IMR-90 (cell line): ENCODE measurements around the gene KIF18A. TPM values are rescaled to one million over a fixed set of nuclear protein-coding genes. Genes with fewer than 3 reads are reported as not detected.

Experiments used
- ATAC-seq: fragments of 200-7000 bp; cut with Tn5 transposase; 2 replicates; pipeline ENCODE4 v1.9.1; 2020; ENCODE audit warnings: low read depth, mild to moderate bottlenecking, moderate library complexity
- BruUV-seq: library from RNA; stranded (reverse); fragments of 400-500 nt; replicated peaks from 2 replicates; lab custom pipeline; 2021; lab: Mats Ljungman, UMichigan
- CTCF ChIA-PET: fragments of 300-600 bp; formaldehyde crosslinking; extraction: SDS; loops from one replicate; lab custom pipeline; 2021; ENCODE audit warnings: antibody characterized with exemption; lab: Yijun Ruan, JAX
- POLR2A ChIA-PET: fragments of 300-600 bp; sonication (Branson Sonifier 250); formaldehyde crosslinking; loops from one replicate; lab custom pipeline; 2022; ENCODE audit warnings: antibody characterized with exemption; ENCODE audit not compliant: unreplicated experiment; lab: Charles Lee
- DNase-seq: peaks from one replicate; pipeline ENCODE4 v3.0.0; 2013
- H2AFZ ChIP-seq: replicated peaks from 2 replicates; pipeline ENCODE3; 2013; ENCODE audit warnings: low read length, mild to moderate bottlenecking; ENCODE audit not compliant: poor library complexity
- H2AK5ac ChIP-seq: 2 replicates; pipeline ENCODE4 v1.6.1; 2013; ENCODE audit warnings: low read depth, low read length, inconsistent platforms
- H2AK9ac ChIP-seq: replicated peaks from 2 replicates; pipeline ENCODE3; 2013; ENCODE audit warnings: mild to moderate bottlenecking, low read depth, low read length, moderate library complexity; ENCODE audit not compliant: poor library complexity
- H2BK120ac ChIP-seq: 2 replicates; pipeline ENCODE4 v1.6.1; 2013; ENCODE audit warnings: low read depth, low read length, inconsistent platforms
- H2BK15ac ChIP-seq: 3 replicates; pipeline ENCODE4 v1.6.1; 2013; ENCODE audit warnings: low read depth, low read length, inconsistent platforms
- H2BK20ac ChIP-seq: 2 replicates; pipeline ENCODE4 v1.6.1; 2013; ENCODE audit warnings: low read depth, mild to moderate bottlenecking, inconsistent platforms, low read length, moderate library complexity
- H2BK5ac ChIP-seq: 2 replicates; pipeline ENCODE4 v1.6.1; 2013; ENCODE audit warnings: mild to moderate bottlenecking, low read depth, low read length, inconsistent platforms; ENCODE audit not compliant: poor library complexity, severe bottlenecking
- H3K14ac ChIP-seq: replicated peaks from 2 replicates; pipeline ENCODE4 v1.6.1; 2013; ENCODE audit warnings: low read depth, low read length, inconsistent platforms
- H3K18ac ChIP-seq: 2 replicates; pipeline ENCODE4 v1.6.1; 2013; ENCODE audit warnings: low read depth, low read length, control low read depth
- H3K23ac ChIP-seq: 2 replicates; pipeline ENCODE4 v1.6.1; 2013; ENCODE audit warnings: low read depth, low read length, inconsistent platforms
- H3K27ac ChIP-seq: 2 replicates; pipeline ENCODE4 v1.5.1; 2013; ENCODE audit warnings: mild to moderate bottlenecking, control low read depth, low read length; ENCODE audit not compliant: insufficient read depth
- H3K27me3 ChIP-seq: 2 replicates; pipeline ENCODE4 v1.6.1; 2013; ENCODE audit warnings: low read length; ENCODE audit not compliant: control insufficient read depth, insufficient read depth
- H3K36me3 ChIP-seq: 2 replicates; pipeline ENCODE4 v1.6.1; 2013; ENCODE audit warnings: low read length, mixed read lengths; ENCODE audit not compliant: control insufficient read depth, insufficient read depth
- H3K4ac ChIP-seq: 2 replicates; pipeline ENCODE4 v1.6.1; 2013; ENCODE audit warnings: low read depth, low read length, inconsistent platforms
- H3K4me1 ChIP-seq: 2 replicates; pipeline ENCODE4 v1.6.1; 2013; ENCODE audit warnings: low read length, mixed read lengths; ENCODE audit not compliant: control insufficient read depth, insufficient read depth
- H3K4me2 ChIP-seq: 2 replicates; pipeline ENCODE4 v1.6.1; 2013; ENCODE audit warnings: low read depth, mild to moderate bottlenecking, control low read depth, low read length, moderate library complexity
- H3K4me3 ChIP-seq: 2 replicates; pipeline ENCODE4 v1.5.1; 2013; ENCODE audit warnings: low read depth, mild to moderate bottlenecking, control low read depth, low read length, moderate library complexity; ENCODE audit not compliant: insufficient read depth
- H3K56ac ChIP-seq: 2 replicates; pipeline ENCODE4 v1.6.1; 2013; ENCODE audit warnings: low read length, inconsistent platforms; ENCODE audit not compliant: insufficient read depth; ENCODE audit errors: extremely low read depth
- H3K79me1 ChIP-seq, 2 experiments: 2 replicates each; pipeline ENCODE4 v1.6.1; 2013; ENCODE audit warnings: low read length in 2 of 2, inconsistent platforms in 1 of 2, low read depth in 1 of 2
- H3K9ac ChIP-seq: 2 replicates; pipeline ENCODE4 v1.6.1; 2013; ENCODE audit warnings: low read depth, low read length, control low read depth
- H3K9me1 ChIP-seq: 2 replicates; pipeline ENCODE4 v1.6.1; 2013; ENCODE audit warnings: low read length, inconsistent platforms; ENCODE audit not compliant: insufficient read depth
- H3K9me3 ChIP-seq: 2 replicates; pipeline ENCODE4 v1.6.1; 2013; ENCODE audit warnings: low read length; ENCODE audit not compliant: control insufficient read depth, insufficient read depth
- H4K20me1 ChIP-seq: 2 replicates; pipeline ENCODE4 v1.6.1; 2013; ENCODE audit warnings: low read length, inconsistent platforms; ENCODE audit not compliant: insufficient read depth
- H4K5ac ChIP-seq: 2 replicates; pipeline ENCODE4 v1.6.1; 2013; ENCODE audit warnings: mild to moderate bottlenecking, low read depth, low read length, control low read depth
- H4K8ac ChIP-seq, 2 experiments: 2 replicates each; pipeline ENCODE4 v1.6.1; 2013; ENCODE audit warnings: low read depth in 2 of 2, low read length in 2 of 2, control low read depth in 1 of 2, inconsistent platforms in 1 of 2
- H4K91ac ChIP-seq: 2 replicates; pipeline ENCODE4 v1.6.1; 2013; ENCODE audit warnings: low read depth, low read length, inconsistent platforms; ENCODE audit not compliant: insufficient read depth
- CEBPB ChIP-seq: IDR thresholded peaks from 2 replicates; pipeline ENCODE4 v1.6.1; 2012; ENCODE audit warnings: low read depth, low read length, improper control_type of control experiment
- RCOR1 ChIP-seq: IDR thresholded peaks from 2 replicates; pipeline ENCODE4 v1.6.1; 2012; ENCODE audit warnings: mild to moderate bottlenecking, low read length, improper control_type of control experiment; ENCODE audit not compliant: insufficient replicate concordance
- WGBS, 2 experiments: methylation state at CpG; one replicate each; pipeline versions ENCODE4 v1.1.5 to v1.1.7; 2013; ENCODE audit warnings: missing lambda C conversion rate in 2 of 2; ENCODE audit not compliant: insufficient read length in 1 of 2; ENCODE audit errors: extremely low coverage in 2 of 2; 5-methylcytosine and 5-hydroxymethylcytosine counted together
- dilution Hi-C: fragments of 300-500 bp; cut with HindIII; formaldehyde crosslinking; loops from one replicate; pipeline ENCODE4 v1.14.3; 2018; ENCODE audit warnings: low sequenced_read_pairs; ENCODE audit not compliant: unreplicated experiment
- in situ Hi-C: fragments of 300-500 bp; cut with MboI; formaldehyde crosslinking; loops from 3 replicates; pipeline ENCODE4 v1.14.3; 2019; ENCODE audit warnings: low sequenced_read_pairs, inconsistent platforms, mixed read lengths
- intact Hi-C: fragments of 100-400 bp; cut with micrococcal nuclease; formaldehyde crosslinking; loops from 2 replicates; pipeline ENCODE4 v1.10.0; 2022
- polyA plus RNA-seq, 3 experiments: library from polyadenylated mRNA; depleted of rRNA; stranded (reverse); fragments of >200 nt; gene quantifications; 2 replicates each; pipeline ENCODE4 v1.2.3, GENCODE V29; 2012; ENCODE audit warnings: low replicate concordance in 1 of 3
- total RNA-seq: library from RNA; depleted of rRNA; stranded (reverse); fragments of >200 nt; gene quantifications from 2 replicates; pipeline ENCODE4 v1.2.3, GENCODE V29; 2012

KIF18A gene
- total and polyA plus RNA-seq, 2 of the 4 experiments (the other 2 are of a cell fraction) = 8.9 to 24.4 TPM

GRCh38 chr11:28071305-28071704 is 36.7 kb downstream of the KIF18A start:
- Histone ChIP-seq H3K27me3 (no peaks in the 10 kb centered on the region), H3K56ac (no peak overlapping the region), H2BK15ac (no peak overlapping the region), H4K8ac (no peak overlapping the region), H4K91ac (no peak overlapping the region), H2AK5ac (no peak overlapping the region), H2AFZ (no peak overlapping the region), H3K36me3 (peaks cover 3% of the 10 kb centered on the region; the same call in 1 of the 2 replicates), H4K5ac (no peak overlapping the region; the same call in 1 of the 2 replicates), H3K9ac (no peak overlapping the region), H3K9me3 (no peaks in the 10 kb centered on the region), H2AK9ac (no peak overlapping the region), H3K18ac (no peak overlapping the region), H3K4me1 (peaks cover 6% of the 10 kb centered on the region), H3K27ac (no peak overlapping the region), H3K4me2 (no peak overlapping the region), H2BK5ac (no peak overlapping the region), H3K14ac (no peak overlapping the region), H2BK120ac (no peak overlapping the region), H3K79me1 (peaks cover 16% of the 10 kb centered on the region in 2 experiments), H2BK20ac (no peak overlapping the region), H3K23ac (no peak overlapping the region), H3K9me1 (peaks cover 4% of the 10 kb centered on the region; the same call in 1 of the 2 replicates), H4K20me1 (no peaks in the 10 kb centered on the region), H3K4ac (no peak overlapping the region), H3K4me3 (no peak overlapping the region)
- ChIA-PET POLR2A (no interaction called here), CTCF (interaction anchor here (0.6 kb wide), 1 partner anchor 813 kb away, joined by 3 read pairs; no protein-coding TSS in a partner anchor)
- no CpG with 5 or more reads among the region's 1 CpG for WGBS, 2 experiments
- in situ Hi-C loops = no loop called here
- TF ChIP-seq RCOR1 = no peak
- no peak for TF ChIP-seq CEBPB
- no TSS peak for BruUV-seq
- dilution Hi-C loops = no loop called here
- DNase-seq (no peak), ATAC-seq (no peak)
- intact Hi-C loops = no loop called here
